Caco-2 (cell line): ENCODE measurements around the gene PLCH1. TPM values are rescaled to one million over a fixed set of nuclear protein-coding genes. Genes with fewer than 3 reads are reported as not detected.

Experiments used
- BruUV-seq: library from RNA; stranded (reverse); fragments of 400-500 nt; replicated peaks from 2 replicates; lab custom pipeline; 2021; lab: Mats Ljungman, UMichigan
- CTCF ChIA-PET: fragments of 300-600 bp; sonication (Branson Sonifier 250); formaldehyde crosslinking; loops from one replicate; lab custom pipeline; 2022; ENCODE audit warnings: antibody characterized with exemption; lab: Charles Lee
- POLR2A ChIA-PET: fragments of 300-600 bp; sonication (Branson Sonifier 250); formaldehyde crosslinking; loops from one replicate; lab custom pipeline; 2022; ENCODE audit warnings: antibody characterized with exemption; lab: Charles Lee
- DNase-seq, 2 experiments: peaks; one replicate each; pipeline versions ENCODE4 v3.0.0 to v3.0.0-alpha.2; 2020 to 2022
- H3K27me3 ChIP-seq: replicated peaks from 2 replicates; pipeline ENCODE4 v1.6.0; 2011; ENCODE audit warnings: low read length; ENCODE audit not compliant: control insufficient read depth, insufficient read depth
- H3K36me3 ChIP-seq: 2 replicates; pipeline ENCODE4 v1.5.1; 2011; ENCODE audit warnings: low read length; ENCODE audit not compliant: control insufficient read depth, insufficient read depth
- H3K4me1 ChIP-seq: fragments of 250-450 bp; sonication (Bioruptor Pico); 2 replicates; pipeline ENCODE4 v1.5.1; 2020; ENCODE audit warnings: mild to moderate bottlenecking
- H3K4me3 ChIP-seq: 2 replicates; pipeline ENCODE4 v1.5.1; 2011; ENCODE audit warnings: low read depth, mild to moderate bottlenecking, control low read depth, low read length
- H3K9me3 ChIP-seq: fragments of 250-450 bp; sonication (Bioruptor Pico); 2 replicates; pipeline ENCODE4 v1.5.1; 2020; ENCODE audit warnings: mild to moderate bottlenecking, moderate library complexity
- H3K27ac Mint-ChIP-seq: one replicate; pipeline ENCODE4 v1.8.0; 2022; ENCODE audit warnings: mixed read lengths; ENCODE audit not compliant: unreplicated experiment
- H3K27me3 Mint-ChIP-seq: one replicate; pipeline ENCODE4 v1.8.0; 2022; ENCODE audit warnings: mixed read lengths; ENCODE audit not compliant: insufficient read depth, unreplicated experiment
- H3K36me3 Mint-ChIP-seq: one replicate; pipeline ENCODE4 v1.8.0; 2022; ENCODE audit warnings: mild to moderate bottlenecking, mixed read lengths; ENCODE audit not compliant: insufficient read depth, unreplicated experiment
- H3K4me1 Mint-ChIP-seq: one replicate; pipeline ENCODE4 v1.8.0; 2022; ENCODE audit warnings: low read depth, mixed read lengths; ENCODE audit not compliant: unreplicated experiment
- H3K4me3 Mint-ChIP-seq: one replicate; pipeline ENCODE4 v1.8.0; 2022; ENCODE audit warnings: mild to moderate bottlenecking, moderate library complexity, mixed read lengths; ENCODE audit not compliant: unreplicated experiment
- H3K9me3 Mint-ChIP-seq: one replicate; pipeline ENCODE4 v1.8.0; 2022; ENCODE audit warnings: mixed read lengths; ENCODE audit not compliant: unreplicated experiment
- CTCF ChIP-seq, 2 experiments: fragments of 200-600 bp in 1 of 2; IDR thresholded peaks; 1 replicate in 1 of 2; 2 replicates in 1 of 2; pipeline versions ENCODE4 v1.5.1 to v1.8.0; 2011 to 2022; ENCODE audit warnings: antibody characterized with exemption in 1 of 2, control low read depth in 1 of 2, inconsistent platforms in 1 of 2, low read depth in 1 of 2, low read length in 1 of 2, mild to moderate bottlenecking in 1 of 2, moderate library complexity in 1 of 2; ENCODE audit not compliant: insufficient read depth in 1 of 2, severe bottlenecking in 1 of 2, unreplicated experiment in 1 of 2
- intact Hi-C: fragments of 100-400 bp; cut with micrococcal nuclease; formaldehyde crosslinking; loops from one replicate; pipeline ENCODE4 v1.10.0; 2022; ENCODE audit not compliant: unreplicated experiment
- total RNA-seq: library from RNA; stranded (reverse); gene quantifications from 2 replicates; pipeline ENCODE4 v1.2.3, GENCODE V29; 2022

PLCH1 gene
- total RNA-seq, 1 experiment from 2014 or later = 3.1 TPM

DNA sequence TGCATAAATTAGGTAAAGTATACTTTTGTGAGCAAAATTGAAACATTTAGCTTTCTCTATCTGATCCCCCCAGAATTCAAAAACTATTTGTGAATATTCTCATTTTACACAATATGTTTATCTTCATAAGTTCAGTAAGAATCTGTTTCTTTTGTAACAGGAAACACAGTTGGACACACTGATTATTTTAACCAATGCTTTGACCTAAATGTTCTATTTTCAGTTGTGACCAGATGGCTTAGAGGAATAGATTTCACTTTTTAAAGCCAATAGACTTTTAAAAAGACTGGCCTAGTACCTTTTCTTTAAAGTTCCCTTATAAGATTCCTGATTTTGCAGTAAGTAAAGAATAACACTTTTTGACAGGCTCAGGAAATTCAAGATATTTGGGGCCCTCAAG is 377.4 kb downstream of the PLCH1 start:
- TF ChIP-seq CTCF (IDR thresholded peaks at IDR 0.05; ENCODE audit: insufficient read depth in 1 of 2, low read depth in 1 of 2, low read length in 1 of 2, severe bottlenecking in 1 of 2, unreplicated experiment in 1 of 2) = no peak
- no TSS peak for BruUV-seq
- peaks cover 13% of the 10 kb centered on the region for H3K9me3 ChIP-seq
- Mint-ChIP-seq H3K36me3 (no peaks in the 10 kb centered on the region), H3K4me3 (no peak overlapping the region), H3K4me1 (peaks cover 17% of the 10 kb centered on the region), H3K9me3 (peaks cover 14% of the 10 kb centered on the region), H3K27me3 (no peaks in the 10 kb centered on the region), H3K27ac (no peak overlapping the region)
- no peaks in the 10 kb centered on the region for H3K27me3 ChIP-seq
- no peak for DNase-seq
- ChIA-PET POLR2A (no interaction called here), CTCF (no interaction called here)
- H3K36me3 ChIP-seq = no peaks in the 10 kb centered on the region
- H3K4me3 ChIP-seq = no peak overlapping the region
- intact Hi-C loops = no loop called here
- peaks cover 13% of the 10 kb centered on the region; the same call in 1 of the 2 replicates for H3K4me1 ChIP-seq

DNA sequence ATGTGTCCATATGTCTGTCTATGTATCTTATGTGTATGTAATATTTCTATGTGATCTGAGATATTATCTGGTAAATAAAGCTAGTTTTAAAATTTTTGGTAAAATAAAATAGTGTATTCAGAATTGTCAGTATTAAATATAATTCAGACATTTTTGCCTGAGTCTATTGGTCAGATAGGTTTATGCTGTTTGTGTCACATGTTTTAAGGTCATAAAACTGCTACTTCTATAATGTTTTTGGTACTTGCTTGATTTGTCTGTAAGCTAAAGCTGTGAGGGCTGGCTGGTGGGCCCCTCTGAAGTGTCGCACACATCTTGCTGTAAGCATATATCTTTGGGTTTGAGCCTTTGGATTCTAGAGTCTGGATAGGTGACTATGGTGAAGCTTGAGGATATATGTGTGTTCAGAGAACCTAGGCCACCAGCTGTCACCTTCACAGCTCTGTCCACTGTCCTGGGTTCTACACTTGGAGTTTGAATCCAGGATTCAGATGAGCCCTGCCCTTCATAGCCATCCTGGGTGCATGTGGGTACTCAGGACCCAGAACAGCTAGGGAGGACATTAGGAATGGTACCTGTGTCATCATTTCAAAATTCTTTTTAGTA is 379.6 kb downstream of the PLCH1 start:
- no TSS peak for BruUV-seq
- Histone ChIP-seq H3K36me3 (no peaks in the 10 kb centered on the region), H3K9me3 (peaks cover 13% of the 10 kb centered on the region), H3K4me3 (no peak overlapping the region), H3K4me1 (peaks cover 13% of the 10 kb centered on the region; the same call in 1 of the 2 replicates), H3K27me3 (no peaks in the 10 kb centered on the region)
- no peak for TF ChIP-seq CTCF (IDR thresholded peaks at IDR 0.05; ENCODE audit: insufficient read depth in 1 of 2, low read depth in 1 of 2, low read length in 1 of 2, severe bottlenecking in 1 of 2, unreplicated experiment in 1 of 2)
- H3K9me3 Mint-ChIP-seq = peaks cover 14% of the 10 kb centered on the region
- H3K27me3 Mint-ChIP-seq = no peaks in the 10 kb centered on the region
- no peak for DNase-seq
- intact Hi-C loops = no loop called here
- ChIA-PET POLR2A (no interaction called here), CTCF (no interaction called here)
- no peak overlapping the region for H3K4me3 Mint-ChIP-seq
- peaks cover 6% of the 10 kb centered on the region for H3K36me3 Mint-ChIP-seq
- peaks cover 17% of the 10 kb centered on the region for H3K4me1 Mint-ChIP-seq
- no peak overlapping the region for H3K27ac Mint-ChIP-seq

DNA sequence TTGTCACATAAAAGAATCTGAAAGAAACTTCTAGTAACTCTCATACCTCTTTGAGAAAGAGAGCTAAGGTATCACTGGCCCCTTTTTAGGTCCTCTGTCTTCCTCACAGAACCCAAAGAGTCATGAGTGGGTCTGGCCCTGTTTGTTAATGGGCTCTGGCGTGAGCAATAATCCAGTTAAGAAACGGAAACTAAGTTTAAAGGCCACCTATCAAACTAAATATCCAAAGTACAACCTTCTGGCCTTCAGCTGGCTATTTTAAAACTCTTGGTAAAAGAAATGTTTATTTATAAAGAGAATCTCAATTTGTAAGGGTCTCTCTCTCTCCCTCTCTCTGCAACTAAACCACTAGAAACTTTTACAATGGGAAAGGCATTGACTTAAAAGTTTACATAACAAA is 380.4 kb downstream of the PLCH1 start:
- Histone ChIP-seq H3K4me3 (no peak overlapping the region), H3K4me1 (peaks cover 13% of the 10 kb centered on the region; the same call in 1 of the 2 replicates), H3K36me3 (no peaks in the 10 kb centered on the region), H3K9me3 (peaks cover 13% of the 10 kb centered on the region), H3K27me3 (no peaks in the 10 kb centered on the region)
- Mint-ChIP-seq H3K27me3 (no peaks in the 10 kb centered on the region), H3K9me3 (peaks cover 14% of the 10 kb centered on the region), H3K27ac (peak overlapping the region; percentile 29), H3K4me3 (no peak overlapping the region), H3K36me3 (peaks cover 6% of the 10 kb centered on the region), H3K4me1 (peaks cover 17% of the 10 kb centered on the region)
- TF ChIP-seq CTCF (IDR thresholded peaks at IDR 0.05; ENCODE audit: insufficient read depth in 1 of 2, low read depth in 1 of 2, low read length in 1 of 2, severe bottlenecking in 1 of 2, unreplicated experiment in 1 of 2) = no peak
- CTCF ChIA-PET = no interaction called here
- BruUV-seq = no TSS peak
- POLR2A ChIA-PET = no interaction called here
- intact Hi-C loops = no loop called here
- DNase-seq = no peak
